ENCODE data around the gene ANTXR2.
"Not testable (repeated sequence)": the region's sequence is repeated elsewhere in the genome, so short reads cannot be mapped to it uniquely, and the experiment has no call there.

DNA sequence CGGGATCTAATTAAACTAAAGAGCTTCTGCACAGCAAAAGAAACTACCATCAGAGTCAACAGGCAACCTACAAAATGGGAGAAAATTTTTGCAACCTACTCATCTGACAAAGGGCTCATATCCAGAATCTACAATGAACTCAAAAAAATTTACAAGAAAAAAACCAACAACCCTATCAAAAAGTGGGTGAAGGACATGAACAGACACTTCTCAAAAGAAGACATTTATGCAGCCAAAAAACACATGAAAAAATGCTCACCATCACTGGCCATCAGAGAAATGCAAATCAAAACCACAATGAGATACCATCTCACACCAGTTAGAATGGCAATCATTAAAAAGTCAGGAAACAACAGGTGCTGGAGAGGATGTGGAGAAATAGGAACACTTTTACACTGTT is 70.5 kb downstream of the ANTXR2 start:
- not testable (repeated sequence) for TF ChIP-seq CTCF, POLR2A (IDR thresholded peaks at IDR 0.05)

All from right lobe of liver (tissue), 4 donors.